HUES6 (cell line): ENCODE data around the gene SLMAP.

ENCODE experiments used
- H3K27ac ChIP-seq: 2 replicates; pipeline ENCODE4 v1.7.0; 2013; ENCODE audit warnings: low read depth, mild to moderate bottlenecking, low read length, inconsistent platforms
- H3K27me3 ChIP-seq: 2 replicates; pipeline ENCODE4 v1.6.1; 2013; ENCODE audit warnings: low read length; ENCODE audit not compliant: control insufficient read depth, insufficient read depth
- H3K36me3 ChIP-seq: 2 replicates; pipeline ENCODE4 v1.6.1; 2013; ENCODE audit warnings: low read length; ENCODE audit not compliant: control insufficient read depth, insufficient read depth
- H3K4me1 ChIP-seq: 2 replicates; pipeline ENCODE4 v1.6.1; 2013; ENCODE audit warnings: low read length; ENCODE audit not compliant: control insufficient read depth, insufficient read depth
- H3K4me3 ChIP-seq: 2 replicates; pipeline ENCODE4 v1.5.1; 2013; ENCODE audit warnings: low read depth, low read length
- H3K9ac ChIP-seq: one replicate; pipeline ENCODE4 v1.6.1; 2013; ENCODE audit warnings: mild to moderate bottlenecking, low read length
- H3K9me3 ChIP-seq: 2 replicates; pipeline ENCODE4 v1.6.1; 2013; ENCODE audit warnings: low read depth, low read length; ENCODE audit not compliant: control insufficient read depth, insufficient read depth

The SLMAP gene

DNA sequence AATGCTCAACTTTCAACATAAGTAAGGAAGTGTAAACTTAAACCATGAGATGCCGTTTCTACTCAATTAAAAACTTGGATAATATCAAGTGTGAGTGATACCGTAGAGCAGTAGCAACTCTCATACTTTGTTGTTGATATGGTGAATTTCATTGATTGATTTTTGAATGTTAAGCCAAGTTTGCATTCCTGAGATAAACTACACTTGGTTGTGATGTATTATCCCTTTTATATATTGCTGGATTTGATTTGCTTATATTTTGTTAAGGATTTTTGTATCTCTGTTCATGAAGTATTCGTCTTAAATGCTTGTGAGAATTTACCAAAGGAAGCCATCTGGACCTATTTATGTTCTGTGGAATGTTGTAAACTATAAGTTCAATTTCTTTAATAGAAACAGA is 21.7 kb downstream of the SLMAP start:
- Histone ChIP-seq H3K27me3 (no peaks in the 10 kb centered on the region), H3K9ac (no peak overlapping the region), H3K4me1 (no peaks in the 10 kb centered on the region), H3K36me3 (no peaks in the 10 kb centered on the region), H3K27ac (no peak overlapping the region), H3K4me3 (no peak overlapping the region), H3K9me3 (no peaks in the 10 kb centered on the region)

DNA sequence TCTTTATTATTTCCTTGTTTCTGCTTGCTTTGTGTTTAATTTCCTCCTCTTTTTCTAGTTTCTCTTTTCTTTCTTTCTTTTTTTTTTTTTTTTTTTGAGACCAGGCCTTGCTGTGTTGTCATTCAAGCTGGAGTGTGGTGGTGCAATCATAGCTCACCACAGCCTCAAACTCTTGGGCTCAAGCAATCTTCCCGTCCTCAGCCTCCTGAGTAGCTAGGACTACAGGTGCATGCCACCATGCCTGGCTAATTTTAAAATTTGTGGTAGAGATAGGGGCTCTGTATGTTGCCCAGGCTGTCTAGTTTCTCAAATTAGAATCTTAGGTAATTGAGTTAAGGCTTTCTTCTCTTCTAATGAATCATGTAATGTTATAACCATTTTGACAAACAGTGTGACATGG is 22.4 kb downstream of the SLMAP start:
- Histone ChIP-seq H3K9ac (no peak overlapping the region), H3K4me1 (no peaks in the 10 kb centered on the region), H3K27me3 (no peaks in the 10 kb centered on the region), H3K9me3 (no peaks in the 10 kb centered on the region), H3K27ac (no peak overlapping the region), H3K4me3 (no peak overlapping the region), H3K36me3 (no peaks in the 10 kb centered on the region)

GRCh38 chr3:57779666-57780065 is 23.6 kb downstream of the SLMAP start:
- H3K4me1 ChIP-seq = no peaks in the 10 kb centered on the region
- no peak overlapping the region for H3K9ac ChIP-seq
- no peak overlapping the region for H3K27ac ChIP-seq
- no peaks in the 10 kb centered on the region for H3K27me3 ChIP-seq
- H3K36me3 ChIP-seq = no peaks in the 10 kb centered on the region
- H3K9me3 ChIP-seq = no peaks in the 10 kb centered on the region
- H3K4me3 ChIP-seq = no peak overlapping the region

- Histone ChIP-seq H3K36me3 (no peaks in the 10 kb centered on the region), H3K9ac (no peak overlapping the region), H3K4me3 (no peak overlapping the region), H3K4me1 (peaks cover 9% of the 10 kb centered on the region), H3K27me3 (no peaks in the 10 kb centered on the region), H3K27ac (no peak overlapping the region), H3K9me3 (no peaks in the 10 kb centered on the region)
Observed at GRCh38 chr3:57783186-57784088, 27.3 kb downstream of the SLMAP start.

GRCh38 chr3:57784089-57784735 is 28.1 kb downstream of the SLMAP start:
- Histone ChIP-seq H3K27me3 (no peaks in the 10 kb centered on the region), H3K36me3 (no peaks in the 10 kb centered on the region), H3K4me1 (peaks cover 12% of the 10 kb centered on the region), H3K27ac (no peak overlapping the region), H3K9me3 (no peaks in the 10 kb centered on the region), H3K4me3 (no peak overlapping the region), H3K9ac (no peak overlapping the region)

- Histone ChIP-seq H3K27me3 (no peaks in the 10 kb centered on the region), H3K4me3 (no peak overlapping the region), H3K4me1 (peaks cover 12% of the 10 kb centered on the region), H3K9me3 (no peaks in the 10 kb centered on the region), H3K36me3 (no peaks in the 10 kb centered on the region), H3K27ac (no peak overlapping the region), H3K9ac (no peak overlapping the region)
Observed at GRCh38 chr3:57785446-57785845, 29.3 kb downstream of the SLMAP start.

GRCh38 chr3:57787867-57788623 is 31.9 kb downstream of the SLMAP start:
- H3K9me3 ChIP-seq = no peaks in the 10 kb centered on the region
- H3K4me1 ChIP-seq = peaks cover 12% of the 10 kb centered on the region
- H3K36me3 ChIP-seq = no peaks in the 10 kb centered on the region
- H3K27ac ChIP-seq = no peak overlapping the region
- no peak overlapping the region for H3K9ac ChIP-seq
- H3K4me3 ChIP-seq = no peak overlapping the region
- H3K27me3 ChIP-seq = no peaks in the 10 kb centered on the region

GRCh38 chr3:57788624-57789018 is 32.5 kb downstream of the SLMAP start:
- no peak overlapping the region for H3K27ac ChIP-seq

DNA sequence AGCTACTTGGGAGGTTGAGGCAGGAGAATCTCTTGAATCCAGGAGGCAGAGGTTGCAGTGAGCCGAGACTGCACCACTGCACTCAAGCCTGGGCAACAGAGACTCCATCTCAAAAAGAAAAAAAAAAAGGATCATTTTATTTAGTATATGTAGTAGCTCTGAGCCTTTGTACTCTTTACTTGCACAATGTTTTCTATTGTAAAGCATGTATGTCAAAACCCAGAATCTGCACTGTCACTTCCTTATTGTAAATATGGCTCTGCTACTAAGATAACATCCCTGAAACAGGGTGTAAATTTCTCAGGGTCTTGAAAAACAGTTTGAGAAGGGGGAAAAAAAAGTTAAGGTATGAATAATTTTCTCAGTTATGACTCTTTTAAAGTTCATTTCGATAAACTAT is 35.1 kb downstream of the SLMAP start:
- H3K4me3 ChIP-seq = no peak overlapping the region
- H3K36me3 ChIP-seq = no peaks in the 10 kb centered on the region
- H3K27me3 ChIP-seq = no peaks in the 10 kb centered on the region
- peaks cover 12% of the 10 kb centered on the region for H3K4me1 ChIP-seq
- H3K9ac ChIP-seq = no peak overlapping the region
- H3K9me3 ChIP-seq = no peaks in the 10 kb centered on the region
- 0 out of 2 replicates have a peak overlapping the region, but pooled peaks have one; percentile 28 for H3K27ac ChIP-seq

More at GRCh38 chr3:57788624-57789018, 32.5 kb downstream of the SLMAP start:
- Histone ChIP-seq H3K4me1 (peaks cover 12% of the 10 kb centered on the region), H3K27me3 (no peaks in the 10 kb centered on the region), H3K9ac (no peak overlapping the region), H3K4me3 (no peak overlapping the region), H3K9me3 (no peaks in the 10 kb centered on the region), H3K36me3 (no peaks in the 10 kb centered on the region)

- no peaks in the 10 kb centered on the region for H3K36me3 ChIP-seq
- no peak overlapping the region for H3K27ac ChIP-seq
- peaks cover 12% of the 10 kb centered on the region for H3K4me1 ChIP-seq
- H3K4me3 ChIP-seq = no peak overlapping the region
- H3K27me3 ChIP-seq = no peaks in the 10 kb centered on the region
- no peak overlapping the region for H3K9ac ChIP-seq
- no peaks in the 10 kb centered on the region for H3K9me3 ChIP-seq
Observed at GRCh38 chr3:57792198-57792597, 36.1 kb downstream of the SLMAP start.

GRCh38 chr3:57793737-57794187 is 37.7 kb downstream of the SLMAP start:
- H3K36me3 ChIP-seq = no peaks in the 10 kb centered on the region
- H3K27ac ChIP-seq = no peak overlapping the region
- H3K9me3 ChIP-seq = no peaks in the 10 kb centered on the region
- H3K4me1 ChIP-seq = peaks cover under 1% of the 10 kb centered on the region
- no peak overlapping the region for H3K9ac ChIP-seq
- H3K27me3 ChIP-seq = no peaks in the 10 kb centered on the region
- H3K4me3 ChIP-seq = no peak overlapping the region
